Large intestine (tissue), 3 donors: ENCODE results near the gene VAV1. TPM values are rescaled to one million over a fixed set of nuclear protein-coding genes. Genes with fewer than 3 reads are reported as not detected.
"Not testable (repeated sequence)": the region's sequence is repeated elsewhere in the genome, so short reads cannot be mapped to it uniquely, and the experiment has no call there.

Source experiments
- DNase-seq, 2 donors: peaks; one replicate each; pipeline versions ENCODE4 v3.0.0 to v3.0.0-alpha.2; 2013
- H3K27ac ChIP-seq: one replicate; pipeline ENCODE4 v1.5.1; 2013; ENCODE audit warnings: low read length
- H3K27me3 ChIP-seq: 2 replicates; pipeline ENCODE4 v1.6.1; 2013; ENCODE audit warnings: low read length; ENCODE audit not compliant: control insufficient read depth, insufficient read depth
- H3K36me3 ChIP-seq: 2 replicates; pipeline ENCODE4 v1.6.1; 2013; ENCODE audit warnings: low read length; ENCODE audit not compliant: control insufficient read depth, insufficient read depth
- H3K4me1 ChIP-seq: one replicate; pipeline ENCODE4 v1.6.1; 2013; ENCODE audit warnings: low read length; ENCODE audit not compliant: control insufficient read depth, insufficient read depth
- H3K4me3 ChIP-seq: one replicate; pipeline ENCODE4 v1.5.1; 2013; ENCODE audit warnings: low read length
- H3K9me3 ChIP-seq: one replicate; pipeline ENCODE4 v1.6.1; 2013; ENCODE audit warnings: mild to moderate bottlenecking, low read depth, low read length, moderate library complexity; ENCODE audit not compliant: control insufficient read depth
- WGBS: methylation state at CpG from one replicate; pipeline ENCODE4 v1.1.5; 2013; ENCODE audit warnings: low lambda C conversion rate; ENCODE audit not compliant: insufficient coverage; 5-methylcytosine and 5-hydroxymethylcytosine counted together
- polyA plus RNA-seq: library from polyadenylated mRNA; unstranded; fragments of 120-200 nt; gene quantifications from one replicate; pipeline ENCODE4 v1.2.1, GENCODE V29; 2013

Gene VAV1
- polyA plus RNA-seq, 1 donor = 3.2 TPM

DNA sequence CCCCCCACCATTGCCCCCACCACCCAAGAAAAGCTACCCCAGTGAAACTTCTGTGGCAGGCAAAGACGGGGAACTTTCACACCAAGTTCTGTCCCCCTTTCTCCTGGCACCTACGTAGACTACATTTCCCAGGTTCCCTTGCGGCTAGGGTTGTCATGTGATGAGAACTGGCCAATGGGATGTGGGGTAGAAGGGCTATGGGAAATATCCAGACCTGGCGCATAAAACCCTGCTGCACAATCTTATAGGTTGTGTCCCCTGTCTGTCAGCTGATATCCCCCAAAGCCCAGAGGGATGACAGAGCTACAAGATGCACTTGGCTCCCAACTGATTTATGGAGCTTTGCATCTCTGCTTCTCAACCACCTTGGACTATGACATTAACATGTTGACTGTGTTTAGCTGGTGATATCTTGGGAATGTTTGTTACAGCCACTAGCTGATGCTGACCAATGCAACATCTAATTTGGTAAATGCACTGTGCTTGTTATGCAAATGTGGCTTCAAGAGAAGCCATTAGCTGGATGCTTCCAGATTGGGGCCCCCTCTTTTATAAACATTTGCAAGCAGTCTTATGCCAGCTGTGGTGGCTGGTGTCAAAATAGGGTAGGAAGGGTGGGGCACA is 11.3 kb upstream of the VAV1 start:
- H3K27me3 ChIP-seq = no peaks in the 10 kb centered on the region
- DNase-seq = no peak
- no peaks in the 10 kb centered on the region for H3K9me3 ChIP-seq
- H3K27ac ChIP-seq = no peak overlapping the region
- peaks cover 31% of the 10 kb centered on the region for H3K36me3 ChIP-seq
- no peak overlapping the region for H3K4me3 ChIP-seq
- H3K4me1 ChIP-seq = peaks cover 11% of the 10 kb centered on the region
- WGBS = no CpG with 5 or more reads among the region's 4 CpGs

DNA sequence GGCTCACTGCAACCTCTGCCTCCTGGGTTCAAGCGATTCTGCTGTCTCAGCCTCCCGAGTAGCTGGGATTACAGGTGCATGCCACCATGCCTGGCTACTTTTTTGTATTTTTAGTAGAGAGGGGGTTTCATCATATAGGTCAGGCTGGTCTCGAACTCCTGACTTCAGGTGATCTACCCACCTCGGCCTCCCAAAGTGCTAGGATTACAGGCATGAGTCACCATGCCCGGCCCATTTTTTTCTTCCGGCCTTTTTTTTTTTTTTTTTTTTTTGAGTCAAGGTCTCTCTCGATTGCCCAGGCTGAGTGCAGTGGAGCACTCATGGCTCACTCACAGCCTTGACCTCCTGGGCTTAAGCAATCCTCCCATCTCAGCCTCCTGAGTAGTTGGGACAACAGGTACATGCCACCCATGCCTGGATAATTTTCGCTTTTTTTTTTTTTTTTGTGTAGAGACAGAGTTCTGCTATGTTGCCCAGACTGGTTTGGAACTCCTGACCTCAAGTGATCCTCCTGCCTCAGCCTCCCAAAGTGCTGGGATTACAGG is 10.2 kb upstream of the VAV1 start:
- not testable (repeated sequence) for H3K27ac ChIP-seq, DNase-seq, H3K4me3 ChIP-seq, H3K27me3 ChIP-seq, H3K9me3 ChIP-seq
- H3K36me3 ChIP-seq = peaks cover 31% of the 10 kb centered on the region
- WGBS = no CpG with 5 or more reads among the region's 8 CpGs
- peaks cover 16% of the 10 kb centered on the region for H3K4me1 ChIP-seq

DNA sequence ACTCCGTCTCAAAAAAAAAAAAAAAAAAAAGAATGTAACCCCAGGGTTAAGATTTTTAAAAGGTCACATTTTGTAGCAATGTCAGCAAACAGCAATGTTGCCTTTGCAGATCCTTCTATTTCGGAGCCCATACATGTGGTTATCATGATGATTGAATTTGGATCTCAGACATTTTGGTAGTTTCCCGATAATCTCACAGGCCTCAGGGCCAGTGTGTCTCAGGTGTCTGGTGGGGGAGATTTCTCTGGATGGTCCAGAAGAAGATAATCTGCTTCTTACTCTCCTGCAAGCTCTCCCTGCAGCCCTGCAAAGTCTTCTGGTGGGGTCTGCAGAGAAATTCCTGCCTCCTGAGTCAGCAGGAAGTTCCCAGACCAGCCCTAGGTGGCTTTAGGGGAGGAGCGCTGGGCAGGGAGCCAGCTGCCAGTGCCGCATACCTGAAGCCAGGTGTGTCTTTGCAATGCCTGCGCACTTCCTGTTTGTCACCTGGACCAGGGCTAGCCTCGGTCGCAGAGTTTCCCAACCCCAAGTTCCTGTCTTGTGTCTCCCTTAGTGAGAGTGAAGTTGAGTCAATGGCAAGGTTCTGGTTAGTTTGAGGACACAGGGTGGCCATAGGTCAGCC is 6.7 kb upstream of the VAV1 start:
- Histone ChIP-seq H3K4me1 (peaks cover 21% of the 10 kb centered on the region), H3K27me3 (no peaks in the 10 kb centered on the region), H3K27ac (peak overlapping the region; percentile 98), H3K9me3 (no peaks in the 10 kb centered on the region), H3K36me3 (peaks cover 13% of the 10 kb centered on the region), H3K4me3 (peak overlapping the region; percentile 85)
- DNase-seq = peak; percentile 97 to 99
- no CpG with 5 or more reads among the region's 8 CpGs for WGBS

DNA sequence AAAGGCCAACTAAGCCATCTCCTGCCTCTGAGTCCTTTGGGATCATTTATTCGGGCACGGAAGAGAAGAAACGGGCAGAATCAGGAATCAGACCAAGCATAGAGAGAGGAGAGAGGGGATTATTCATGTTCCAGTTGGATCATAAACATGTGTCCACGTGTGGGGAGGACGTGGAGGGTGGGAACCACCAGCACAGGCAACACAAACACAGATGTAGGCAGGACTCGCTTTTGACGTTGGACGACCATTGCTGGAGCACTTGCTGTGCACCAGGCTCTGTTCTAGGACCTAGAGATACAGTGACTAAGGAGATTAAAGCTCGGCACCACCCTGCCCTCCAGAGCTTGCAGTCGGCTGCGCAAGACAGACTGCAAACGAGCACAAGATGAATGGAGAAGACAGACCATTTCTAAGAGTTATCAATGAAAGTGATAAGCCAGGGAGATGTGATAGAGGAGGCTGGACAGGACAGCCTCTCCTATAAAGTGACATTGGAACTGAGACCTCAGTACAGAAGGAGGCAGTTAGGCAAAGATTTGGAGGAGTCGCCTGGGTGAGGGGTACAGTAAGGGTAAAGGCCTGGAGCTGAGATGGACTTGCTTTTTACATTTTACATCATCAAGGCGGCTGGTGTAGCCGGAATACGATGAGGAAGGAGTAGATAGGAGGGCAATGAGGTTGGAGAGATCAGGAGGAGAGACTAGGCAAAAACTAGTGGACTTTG is 6.0 kb upstream of the VAV1 start:
- no peak for DNase-seq
- no peaks in the 10 kb centered on the region for H3K27me3 ChIP-seq
- WGBS = no CpG with 5 or more reads among the region's 16 CpGs
- peak overlapping the region; percentile 98 for H3K27ac ChIP-seq
- peak overlapping the region; percentile 85 for H3K4me3 ChIP-seq
- peaks cover 21% of the 10 kb centered on the region for H3K4me1 ChIP-seq
- H3K9me3 ChIP-seq = no peaks in the 10 kb centered on the region
- H3K36me3 ChIP-seq = peaks cover 8% of the 10 kb centered on the region

DNA sequence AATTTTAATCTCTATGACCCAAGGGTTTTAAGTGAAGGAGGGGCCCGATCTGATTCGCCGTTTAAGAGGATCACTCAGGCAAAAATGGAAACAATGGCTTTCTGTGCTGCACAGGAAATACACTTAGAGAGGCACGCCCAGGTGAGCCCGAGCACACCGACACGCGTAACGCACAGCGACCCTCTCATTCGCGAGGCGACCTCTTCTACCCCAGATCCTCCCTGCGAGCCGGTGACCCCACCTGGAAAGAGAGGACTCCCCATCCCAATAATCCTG is 5.5 kb upstream of the VAV1 start:
- Histone ChIP-seq H3K9me3 (no peaks in the 10 kb centered on the region), H3K36me3 (peaks cover 6% of the 10 kb centered on the region), H3K27ac (peak overlapping the region; percentile 98), H3K4me3 (peak overlapping the region; percentile 85), H3K27me3 (no peaks in the 10 kb centered on the region), H3K4me1 (peaks cover 21% of the 10 kb centered on the region)
- no CpG with 5 or more reads among the region's 15 CpGs for WGBS
- DNase-seq = peak in 1 of 2 donors; percentile 86

DNA sequence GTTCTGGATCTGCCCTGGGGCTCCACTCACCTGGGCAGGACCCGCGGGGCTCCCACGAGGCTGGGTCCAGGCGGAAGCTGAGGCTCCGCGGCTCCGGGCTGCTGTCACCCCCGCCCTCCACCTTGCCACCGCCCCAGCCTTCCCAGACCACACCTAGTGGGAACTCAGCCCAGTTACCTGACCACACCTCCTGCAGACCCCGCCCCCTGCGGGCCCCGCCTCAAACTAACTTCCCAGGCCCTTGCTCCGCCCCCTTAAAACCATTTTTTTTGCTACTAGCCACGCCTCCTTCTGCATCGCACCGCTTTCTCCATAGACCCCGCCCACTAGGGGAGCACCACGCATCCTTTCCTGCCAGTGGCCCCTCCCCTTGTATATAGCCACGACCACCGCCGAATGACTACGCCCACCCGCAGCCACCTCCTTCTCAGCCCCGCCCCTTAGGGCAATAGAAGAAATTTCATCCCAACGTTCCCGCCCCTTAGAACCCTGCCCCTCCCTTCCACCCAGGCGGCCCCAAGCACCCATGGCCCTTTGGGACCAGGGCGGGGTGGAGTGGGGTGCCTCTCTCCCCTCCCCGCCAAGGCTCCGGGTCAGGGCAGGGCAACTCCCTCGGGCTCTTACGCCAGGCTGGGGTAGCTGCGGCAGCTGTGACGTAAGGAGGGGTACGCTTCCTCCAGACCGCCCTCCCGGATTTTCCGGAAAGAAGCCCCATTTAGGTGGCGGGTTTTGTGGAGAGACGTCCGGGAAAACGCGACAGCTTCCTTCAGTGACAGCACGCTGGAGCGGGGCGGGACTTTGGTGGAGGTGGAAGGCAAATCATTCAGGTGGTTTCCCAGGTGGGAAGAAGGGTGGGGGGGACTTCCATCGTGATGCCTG is 4.9 kb upstream of the VAV1 start, which contains the start of gene SH2D3A:
SH2D3A (minus strand) TSS at position 79 of the 879 bp plus-strand sequence. CDS start 3,687 bp downstream, outside the sequence.
- 0% methylated on average over 4 of the region's 47 CpGs for WGBS

DNA sequence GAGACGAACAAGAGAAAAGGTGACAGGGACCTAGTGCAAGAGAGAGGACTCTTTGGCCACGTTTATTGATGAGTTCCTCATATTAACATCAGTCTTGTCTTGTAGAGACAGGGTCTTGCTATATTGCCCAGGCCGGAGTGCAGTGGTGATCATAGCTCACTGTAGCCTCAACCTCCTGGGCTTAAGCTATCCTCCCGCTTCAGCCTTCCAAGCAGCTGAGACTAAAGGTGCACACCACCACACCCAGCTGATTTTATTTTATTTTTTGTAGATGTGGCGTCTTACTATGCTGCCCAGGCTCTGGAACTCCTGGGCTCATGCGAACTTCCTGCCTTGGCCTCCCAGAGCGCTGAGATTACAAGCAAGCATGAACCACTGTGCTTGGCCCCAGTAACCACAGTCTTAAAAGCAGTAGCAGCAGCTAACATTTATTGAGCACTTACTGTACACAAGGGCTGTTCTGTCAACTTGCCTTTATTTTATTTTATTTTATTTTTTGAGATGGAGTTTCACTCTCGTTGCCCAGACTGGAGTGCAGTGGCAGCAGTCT is 4.2 kb upstream of the VAV1 start:
- WGBS = 90% methylated on average over 2 of the region's 8 CpGs
- Histone ChIP-seq H3K27me3 (no peaks in the 10 kb centered on the region), H3K4me3 (peak overlapping the region; percentile 25), H3K36me3 (peaks cover 3% of the 10 kb centered on the region), H3K9me3 (no peaks in the 10 kb centered on the region), H3K27ac (no peak overlapping the region), H3K4me1 (peaks cover 21% of the 10 kb centered on the region)
- no peak for DNase-seq

More for the DNA sequence above, 4.9 kb upstream of the VAV1 start, which contains the start of gene SH2D3A:
- Histone ChIP-seq H3K27ac (peak within 1 kb of the TSS; percentile 98), H3K4me1 (peaks cover 21% of the 10 kb centered on the region), H3K4me3 (peak within 1 kb of the TSS; percentile 85), H3K27me3 (no peaks in the 10 kb centered on the region), H3K36me3 (peaks cover 6% of the 10 kb centered on the region), H3K9me3 (no peaks in the 10 kb centered on the region)
- peak; percentile 93 to 96 for DNase-seq

DNA sequence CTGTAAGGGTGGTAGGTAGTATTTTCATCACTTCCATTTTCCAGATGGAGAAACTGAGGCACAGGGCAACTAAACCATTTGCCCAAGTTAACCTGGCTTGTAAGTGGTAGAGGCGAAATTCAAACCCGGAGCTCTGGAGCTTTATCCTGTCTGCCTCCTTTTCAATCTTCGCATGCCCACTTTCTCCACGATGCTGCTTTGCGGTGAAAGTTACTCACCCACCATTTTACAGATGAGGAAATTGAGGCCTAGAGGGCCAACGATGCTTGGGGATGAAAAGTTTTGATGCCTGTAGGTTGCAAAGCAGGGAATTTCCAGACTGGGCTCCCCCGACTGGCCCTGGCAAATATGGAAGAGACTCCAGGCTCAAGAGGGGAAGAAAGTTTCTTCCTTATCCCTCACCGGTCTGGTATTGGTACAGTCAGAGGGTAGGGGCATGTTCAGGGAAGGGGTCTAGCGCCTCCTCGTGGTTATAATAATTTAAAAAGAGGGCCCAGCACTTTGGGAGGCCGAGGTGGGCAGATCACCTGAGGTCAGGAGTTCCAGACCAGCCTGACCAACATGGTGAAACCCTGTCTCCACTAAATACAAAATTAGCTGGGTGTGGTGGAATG is 3.4 kb upstream of the VAV1 start:
- no peaks in the 10 kb centered on the region for H3K27me3 ChIP-seq
- no peaks in the 10 kb centered on the region for H3K9me3 ChIP-seq
- H3K27ac ChIP-seq = no peak overlapping the region
- peaks cover 21% of the 10 kb centered on the region for H3K4me1 ChIP-seq
- no peak overlapping the region for H3K4me3 ChIP-seq
- H3K36me3 ChIP-seq = no peaks in the 10 kb centered on the region
- WGBS = no CpG with 5 or more reads among the region's 11 CpGs
- no peak for DNase-seq

DNA sequence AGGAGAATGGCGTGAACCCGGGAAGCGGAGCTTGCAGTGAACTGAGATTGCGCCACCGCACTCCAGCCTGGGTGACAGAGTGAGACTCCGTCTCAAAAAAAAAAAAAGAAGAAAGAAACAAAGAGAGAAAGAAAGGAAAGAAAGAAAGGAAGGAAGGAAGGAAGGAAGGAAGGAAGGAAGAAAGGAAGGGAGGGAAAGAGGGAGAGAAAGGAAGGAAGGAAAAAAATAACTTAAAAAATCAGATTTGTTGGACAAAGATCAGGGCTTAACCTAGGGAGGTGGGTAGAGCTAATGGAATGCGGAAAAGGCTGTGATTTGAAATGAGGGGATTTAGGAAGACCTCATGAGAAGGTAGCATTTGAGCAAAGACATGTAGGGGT is 870 bp upstream of the VAV1 start:
- H3K9me3 ChIP-seq, DNase-seq, H3K27me3 ChIP-seq, H3K4me1 ChIP-seq, H3K36me3 ChIP-seq, H3K27ac ChIP-seq, H3K4me3 ChIP-seq: not testable (repeated sequence)
- 93% methylated on average over 3 of the region's 7 CpGs for WGBS
